Tibial nerve (tissue), 4 donors: ENCODE results near the gene TMCO5A. TPM values are rescaled to one million over a fixed set of nuclear protein-coding genes. Genes with fewer than 3 reads are reported as not detected.

ENCODE experiments used
- DNase-seq, 2 donors: peaks; one replicate each; pipeline ENCODE4 v3.0.0-alpha.2; 2019; ENCODE audit warnings: low spot score in 2 of 2
- H3K27ac ChIP-seq, 4 donors: fragments of 200-600 bp; sonication (generic) in 3 of 4; one replicate each; pipeline ENCODE4 v1.5.1; 2017 to 2019; ENCODE audit warnings: mild to moderate bottlenecking in 1 of 4
- H3K27me3 ChIP-seq, 2 donors: fragments of 200-600 bp; sonication (generic) in 1 of 2; one replicate each; pipeline versions ENCODE4 v1.5.1 to v1.6.0; 2017 to 2019
- H3K36me3 ChIP-seq, 3 donors: fragments of 200-600 bp; sonication (generic); one replicate each; pipeline ENCODE4 v1.5.1; 2018 to 2019
- H3K4me1 ChIP-seq, 4 donors: fragments of 200-600 bp; sonication (generic) in 3 of 4; one replicate each; pipeline ENCODE4 v1.5.1; 2017 to 2019
- H3K4me3 ChIP-seq, 4 donors: fragments of 200-600 bp; sonication (generic) in 3 of 4; one replicate each; pipeline ENCODE4 v1.5.1; 2017 to 2019; ENCODE audit warnings: mild to moderate bottlenecking in 1 of 4, moderate library complexity in 1 of 4
- H3K9me3 ChIP-seq, 4 donors: fragments of 200-600 bp; sonication (generic) in 3 of 4; one replicate each; pipeline ENCODE4 v1.5.1; 2017 to 2019
- EP300 ChIP-seq, 2 donors: sonication (generic); formaldehyde crosslinking; IDR thresholded peaks; one replicate each; pipeline ENCODE4 v1.6.1; 2017; ENCODE audit warnings: antibody characterized with exemption in 2 of 2, mild to moderate bottlenecking in 1 of 2
- POLR2A ChIP-seq, 2 donors: fragments of 450-650 bp; IDR thresholded peaks; one replicate each; pipeline ENCODE4 v1.6.1; 2017; ENCODE audit warnings: antibody characterized with exemption in 2 of 2, mild to moderate bottlenecking in 2 of 2, moderate library complexity in 2 of 2
- WGBS, 2 donors: methylation state at CpG; one replicate each; pipeline ENCODE4 v1.1.5; 2018; 5-methylcytosine and 5-hydroxymethylcytosine counted together
- total RNA-seq, 4 donors: library from RNA; depleted of rRNA; stranded (reverse); fragments of >200 nt; gene quantifications; one replicate each; pipeline ENCODE4 v1.1.0, GENCODE V29; 2016
- TF ChIP-seq, protein P1 (sequence below), 5 experiments: fragments of 200-600 bp in 3 of 5; fragments of 450-650 bp in 2 of 5; sonication (generic) in 3 of 5; IDR thresholded peaks; one replicate each; pipeline ENCODE4 v1.5.1; 2016 to 2019; ENCODE audit warnings: antibody characterized with exemption in 5 of 5, mild to moderate bottlenecking in 3 of 5, moderate library complexity in 2 of 5

Gene TMCO5A
- total RNA-seq, 4 donors from 2014 or later = not detected

DNA sequence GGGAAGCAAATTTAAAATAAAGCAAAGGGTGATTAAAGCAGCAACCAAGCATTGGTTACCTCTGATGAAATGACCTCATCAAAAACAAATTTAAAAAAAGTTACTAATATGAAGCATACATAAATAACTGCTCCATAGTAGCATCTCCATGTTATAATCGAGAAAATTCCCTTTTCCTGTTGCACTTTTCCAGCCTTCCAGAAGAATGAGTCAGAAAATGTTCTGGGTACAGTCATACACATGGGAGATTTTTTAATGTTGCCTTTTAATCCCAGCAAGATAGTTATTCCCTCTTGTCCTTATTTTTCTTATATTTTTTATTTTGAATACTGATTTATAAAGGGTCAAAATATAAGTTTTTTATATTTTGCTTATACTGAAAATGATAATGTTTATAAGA is 2.6 kb upstream of the TMCO5A start:
- TF ChIP-seq, protein P1, sequence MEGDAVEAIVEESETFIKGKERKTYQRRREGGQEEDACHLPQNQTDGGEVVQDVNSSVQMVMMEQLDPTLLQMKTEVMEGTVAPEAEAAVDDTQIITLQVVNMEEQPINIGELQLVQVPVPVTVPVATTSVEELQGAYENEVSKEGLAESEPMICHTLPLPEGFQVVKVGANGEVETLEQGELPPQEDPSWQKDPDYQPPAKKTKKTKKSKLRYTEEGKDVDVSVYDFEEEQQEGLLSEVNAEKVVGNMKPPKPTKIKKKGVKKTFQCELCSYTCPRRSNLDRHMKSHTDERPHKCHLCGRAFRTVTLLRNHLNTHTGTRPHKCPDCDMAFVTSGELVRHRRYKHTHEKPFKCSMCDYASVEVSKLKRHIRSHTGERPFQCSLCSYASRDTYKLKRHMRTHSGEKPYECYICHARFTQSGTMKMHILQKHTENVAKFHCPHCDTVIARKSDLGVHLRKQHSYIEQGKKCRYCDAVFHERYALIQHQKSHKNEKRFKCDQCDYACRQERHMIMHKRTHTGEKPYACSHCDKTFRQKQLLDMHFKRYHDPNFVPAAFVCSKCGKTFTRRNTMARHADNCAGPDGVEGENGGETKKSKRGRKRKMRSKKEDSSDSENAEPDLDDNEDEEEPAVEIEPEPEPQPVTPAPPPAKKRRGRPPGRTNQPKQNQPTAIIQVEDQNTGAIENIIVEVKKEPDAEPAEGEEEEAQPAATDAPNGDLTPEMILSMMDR (IDR thresholded peaks at IDR 0.05) = no peak
- no peak for TF ChIP-seq POLR2A (IDR thresholded peaks at IDR 0.05)
- no peak for TF ChIP-seq EP300 (IDR thresholded peaks at IDR 0.05)
- H3K27me3 ChIP-seq = no peaks in the 10 kb centered on the region
- 73 to 74% methylated on average over 1 of the region's 1 CpG for WGBS, 2 donors

DNA sequence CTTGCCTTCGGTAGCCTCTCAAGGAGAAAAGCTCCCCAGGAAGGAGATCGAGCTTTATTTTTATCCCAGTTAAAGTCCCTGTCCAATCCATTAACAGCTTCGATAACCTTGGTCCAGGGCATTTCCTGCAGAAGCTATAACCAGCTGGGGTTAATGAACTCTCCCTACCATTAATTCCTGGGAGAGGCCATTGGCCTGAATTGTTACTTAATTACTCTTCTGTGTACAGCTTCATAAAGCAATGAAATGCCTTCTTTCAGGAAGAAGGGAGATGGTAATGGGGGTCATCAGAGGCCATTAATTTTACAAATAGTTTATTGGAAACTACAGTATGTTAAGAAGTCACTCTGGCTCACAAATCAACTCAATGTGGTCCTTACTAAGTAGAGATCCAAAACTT is 1.9 kb upstream of the TMCO5A start:
- Histone ChIP-seq H3K27me3 (no peaks in the 10 kb centered on the region), H3K9me3 (no peaks in the 10 kb centered on the region), H3K27ac (no peak overlapping the region), H3K4me1 (no peaks in the 10 kb centered on the region), H3K36me3 (no peaks in the 10 kb centered on the region), H3K4me3 (no peak overlapping the region)
- no peak for TF ChIP-seq POLR2A (IDR thresholded peaks at IDR 0.05)
- TF ChIP-seq, protein P1 (IDR thresholded peaks at IDR 0.05) = no peak
- no peak for TF ChIP-seq EP300 (IDR thresholded peaks at IDR 0.05)
- DNase-seq = no peak
- 32 to 42% methylated on average over 3 of the region's 3 CpGs for WGBS, 2 donors

More for the DNA sequence above, 2.6 kb upstream of the TMCO5A start:
- no peaks in the 10 kb centered on the region for H3K36me3 ChIP-seq
- no peak overlapping the region for H3K4me3 ChIP-seq
- no peaks in the 10 kb centered on the region for H3K4me1 ChIP-seq
- H3K9me3 ChIP-seq = no peaks in the 10 kb centered on the region
- no peak overlapping the region for H3K27ac ChIP-seq
- no peak for DNase-seq

DNA sequence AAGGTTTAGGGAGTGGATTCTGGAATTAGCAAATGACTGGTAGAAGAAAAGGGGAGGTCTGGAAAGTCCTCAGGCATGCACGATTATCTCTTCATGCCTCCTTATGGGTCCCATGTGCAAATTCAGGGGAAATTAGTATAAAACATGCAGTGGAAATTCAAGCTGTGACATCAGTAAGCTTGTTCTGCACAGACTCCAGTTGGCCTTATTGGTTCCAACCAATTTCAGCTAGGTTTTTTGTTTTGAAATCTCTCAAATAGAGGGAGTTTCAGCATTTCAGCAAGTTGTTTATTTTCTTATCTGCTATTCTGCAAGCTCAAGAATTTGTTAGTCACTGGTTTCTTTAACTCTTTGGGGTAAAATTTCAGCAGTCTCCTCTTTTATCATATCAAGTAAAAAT is 774 bp upstream of the TMCO5A start:
- 38% methylated on average over 1 of the region's 1 CpG for WGBS, 2 donors
- DNase-seq = no peak
- Histone ChIP-seq H3K9me3 (no peaks in the 10 kb centered on the region), H3K27ac (no peak overlapping the region), H3K36me3 (no peaks in the 10 kb centered on the region), H3K4me1 (no peaks in the 10 kb centered on the region), H3K27me3 (no peaks in the 10 kb centered on the region), H3K4me3 (no peak overlapping the region)
- TF ChIP-seq POLR2A (IDR thresholded peaks at IDR 0.05) (no peak), EP300 (IDR thresholded peaks at IDR 0.05) (no peak)
- TF ChIP-seq, protein P1 (IDR thresholded peaks at IDR 0.05) = no peak

DNA sequence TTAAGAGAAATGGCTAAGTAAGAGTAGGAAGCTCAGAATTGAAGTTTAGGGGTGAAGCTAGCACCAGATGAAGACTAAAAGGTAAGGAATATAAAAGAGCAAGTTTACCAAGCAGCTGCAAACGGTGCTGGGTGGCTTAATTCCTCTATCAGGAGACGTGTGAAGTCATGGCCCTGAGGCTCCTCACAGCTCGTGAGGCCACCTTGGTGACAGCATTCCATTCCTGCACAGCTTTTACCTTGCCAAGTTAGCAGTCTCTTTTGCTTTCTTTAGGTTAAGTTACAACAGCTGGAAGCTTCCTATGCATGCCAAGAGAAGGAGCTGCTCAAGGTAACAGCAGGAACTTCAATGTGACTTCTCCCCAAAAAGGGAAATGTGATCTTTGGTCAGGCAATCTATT is 6.4 kb downstream of the TMCO5A start:
- H3K4me3 ChIP-seq = no peak overlapping the region
- TF ChIP-seq EP300 (IDR thresholded peaks at IDR 0.05) (no peak), POLR2A (IDR thresholded peaks at IDR 0.05) (no peak)
- TF ChIP-seq, protein P1 (IDR thresholded peaks at IDR 0.05) = no peak
- H3K4me1 ChIP-seq = no peaks in the 10 kb centered on the region
- H3K27me3 ChIP-seq = no peaks in the 10 kb centered on the region
- H3K9me3 ChIP-seq = peaks cover 0 to 3% (median 1%) of the 10 kb centered on the region in 4 donors
- WGBS, 2 donors = 37 to 63% methylated on average over 3 of the region's 3 CpGs
- H3K36me3 ChIP-seq = no peaks in the 10 kb centered on the region
- no peak for DNase-seq
- H3K27ac ChIP-seq = no peak overlapping the region

DNA sequence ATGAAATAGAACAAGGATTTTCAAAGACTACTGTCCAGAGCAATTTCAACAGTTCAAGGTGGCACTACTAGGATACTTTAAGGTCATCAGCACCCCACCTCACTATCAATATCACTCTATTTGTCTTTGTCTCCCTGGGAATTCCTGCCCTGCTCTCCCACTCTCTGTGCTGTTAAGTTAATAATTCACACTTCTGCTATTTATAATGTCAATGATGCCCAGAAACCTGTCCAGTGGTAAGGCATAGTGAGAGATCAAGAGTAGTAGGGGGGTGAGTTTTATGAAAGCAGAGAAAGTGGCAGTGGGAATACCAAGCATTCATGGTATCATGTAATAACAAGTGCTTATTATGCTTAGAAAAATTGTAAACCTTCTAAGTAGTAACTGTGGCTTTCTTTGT is 7.3 kb downstream of the TMCO5A start:
- no peak overlapping the region for H3K27ac ChIP-seq
- TF ChIP-seq, protein P1 (IDR thresholded peaks at IDR 0.05) = no peak
- TF ChIP-seq POLR2A (IDR thresholded peaks at IDR 0.05) (no peak), EP300 (IDR thresholded peaks at IDR 0.05) (no peak)
- no peak overlapping the region for H3K4me3 ChIP-seq
- no peaks in the 10 kb centered on the region for H3K4me1 ChIP-seq
- H3K36me3 ChIP-seq = no peaks in the 10 kb centered on the region
- DNase-seq = no peak
- H3K9me3 ChIP-seq = peaks cover 0 to 10% (median 2%) of the 10 kb centered on the region in 4 donors
- H3K27me3 ChIP-seq = no peaks in the 10 kb centered on the region
